Measurements from ENCODE around the gene RAB3IL1.

DNA sequence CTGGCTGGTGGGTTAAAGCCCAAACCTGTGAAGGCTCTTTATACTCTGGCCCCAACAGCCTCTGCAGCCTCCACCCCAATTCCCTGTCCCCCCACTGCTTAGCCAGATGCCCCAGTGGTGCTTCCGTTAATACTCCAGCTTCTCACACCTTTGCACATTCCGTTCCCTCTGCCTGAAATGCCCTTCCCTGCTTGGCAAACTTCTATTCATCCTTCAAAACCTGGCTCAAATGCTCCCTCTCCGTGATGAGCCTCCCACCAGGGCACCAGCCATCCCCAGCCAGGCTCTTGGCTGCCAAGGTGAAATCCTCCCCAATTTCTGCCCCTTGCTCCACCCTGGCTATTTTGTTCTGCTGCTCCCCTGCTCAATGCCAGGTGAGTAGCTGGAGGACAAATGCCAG lies 13.5 kb downstream of the RAB3IL1 start:
- TF ChIP-seq, protein P1, sequence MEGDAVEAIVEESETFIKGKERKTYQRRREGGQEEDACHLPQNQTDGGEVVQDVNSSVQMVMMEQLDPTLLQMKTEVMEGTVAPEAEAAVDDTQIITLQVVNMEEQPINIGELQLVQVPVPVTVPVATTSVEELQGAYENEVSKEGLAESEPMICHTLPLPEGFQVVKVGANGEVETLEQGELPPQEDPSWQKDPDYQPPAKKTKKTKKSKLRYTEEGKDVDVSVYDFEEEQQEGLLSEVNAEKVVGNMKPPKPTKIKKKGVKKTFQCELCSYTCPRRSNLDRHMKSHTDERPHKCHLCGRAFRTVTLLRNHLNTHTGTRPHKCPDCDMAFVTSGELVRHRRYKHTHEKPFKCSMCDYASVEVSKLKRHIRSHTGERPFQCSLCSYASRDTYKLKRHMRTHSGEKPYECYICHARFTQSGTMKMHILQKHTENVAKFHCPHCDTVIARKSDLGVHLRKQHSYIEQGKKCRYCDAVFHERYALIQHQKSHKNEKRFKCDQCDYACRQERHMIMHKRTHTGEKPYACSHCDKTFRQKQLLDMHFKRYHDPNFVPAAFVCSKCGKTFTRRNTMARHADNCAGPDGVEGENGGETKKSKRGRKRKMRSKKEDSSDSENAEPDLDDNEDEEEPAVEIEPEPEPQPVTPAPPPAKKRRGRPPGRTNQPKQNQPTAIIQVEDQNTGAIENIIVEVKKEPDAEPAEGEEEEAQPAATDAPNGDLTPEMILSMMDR (IDR thresholded peaks at IDR 0.05): no peak
- TF ChIP-seq POLR2A (IDR thresholded peaks at IDR 0.05): no peak
